Stimulated activated naive B cell treated with anti-CD40 and anti-IgM and Interleukin-4, amounts not matched to agents 10 μg/mL and 1 μg/mL and 100 μg/mL, for 72 hours (primary cell): ENCODE data around the gene PRMT2.
"Not testable (repeated sequence)": the region's sequence is repeated elsewhere in the genome, so short reads cannot be mapped to it uniquely, and the experiment has no call there.

ENCODE experiments used
- ATAC-seq, 2 donors: fragments of 150-1000 bp; cut with Tn5 transposase; replicated peaks; 2 replicates each; pipeline ENCODE4 v1.10.0; 2021; ENCODE audit warnings: moderate library complexity in 1 of 2
- DNase-seq: peaks from one replicate; pipeline ENCODE4 v3.0.0; 2021
- H3K27ac Mint-ChIP-seq: one replicate; pipeline ENCODE4 v1.8.0; 2022; ENCODE audit warnings: mild to moderate bottlenecking, mixed read lengths
- H3K27me3 Mint-ChIP-seq, 2 donors: one replicate each; pipeline ENCODE4 v1.8.0; 2022; ENCODE audit warnings: mixed read lengths in 2 of 2
- H3K36me3 Mint-ChIP-seq, 2 donors: one replicate each; pipeline ENCODE4 v1.8.0; 2022; ENCODE audit warnings: mixed read lengths in 2 of 2, mild to moderate bottlenecking in 1 of 2
- H3K4me1 Mint-ChIP-seq, 2 donors: one replicate each; pipeline ENCODE4 v1.8.0; 2022; ENCODE audit warnings: mixed read lengths in 2 of 2, mild to moderate bottlenecking in 1 of 2
- H3K4me3 Mint-ChIP-seq, 2 donors: one replicate each; pipeline ENCODE4 v1.8.0; 2022; ENCODE audit warnings: mild to moderate bottlenecking in 2 of 2, mixed read lengths in 2 of 2, moderate library complexity in 1 of 2
- H3K9me3 Mint-ChIP-seq, 2 donors: one replicate each; pipeline ENCODE4 v1.8.0; 2022; ENCODE audit warnings: mixed read lengths in 2 of 2, mild to moderate bottlenecking in 1 of 2

Gene PRMT2

DNA sequence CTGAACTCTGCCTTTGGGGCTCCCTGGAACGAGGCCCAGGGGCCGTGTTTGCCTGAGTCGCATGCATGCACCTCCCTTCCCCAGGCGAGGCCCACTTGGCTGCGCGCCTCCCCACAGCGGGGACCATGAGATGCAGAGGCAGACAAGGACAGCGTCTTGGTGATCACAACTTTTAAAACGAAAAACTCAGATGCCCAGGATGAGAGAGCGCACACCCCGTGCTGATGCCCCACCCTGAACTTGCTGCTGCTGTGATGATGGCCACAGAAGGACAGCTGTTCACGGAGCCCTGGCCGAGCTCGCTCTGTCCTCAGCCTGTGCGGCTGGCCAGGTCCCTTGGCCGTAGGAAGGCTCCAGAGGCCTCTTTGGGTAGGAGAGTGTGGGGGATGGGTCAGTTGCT lies 11.4 kb upstream of the PRMT2 start:
- Mint-ChIP-seq H3K27ac (no peak overlapping the region), H3K4me3 (no peak overlapping the region), H3K4me1 (peaks cover 5 to 16% of the 10 kb centered on the region in 2 donors), H3K9me3 (peaks cover 10 to 11% of the 10 kb centered on the region in 2 donors), H3K36me3 (peaks cover 4 to 6% of the 10 kb centered on the region in 2 donors), H3K27me3 (peaks cover 9 to 15% of the 10 kb centered on the region in 2 donors)
- ATAC-seq (no peak), DNase-seq (no peak)

DNA sequence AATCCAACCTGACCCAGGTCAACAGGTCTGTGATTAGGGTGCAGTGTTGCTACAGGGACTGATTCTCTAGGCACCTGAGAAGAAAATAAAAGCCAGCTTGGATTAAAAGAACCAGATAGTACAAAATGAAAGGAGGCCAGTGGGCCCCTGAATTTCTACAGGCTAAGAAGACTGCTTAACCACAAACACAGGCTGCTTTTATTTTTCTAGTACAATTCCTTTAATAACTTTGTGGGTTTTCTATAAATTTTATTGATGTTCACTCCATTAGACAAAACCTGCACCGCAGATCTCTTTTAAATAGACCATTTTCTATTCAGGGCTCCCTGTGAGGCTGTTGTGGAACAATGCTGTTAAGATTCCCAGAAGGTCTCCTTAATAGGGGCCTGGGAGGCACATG lies 9.7 kb upstream of the PRMT2 start:
- peaks cover 6 to 15% of the 10 kb centered on the region in 2 donors for H3K27me3 Mint-ChIP-seq
- peaks cover 10 to 11% of the 10 kb centered on the region in 2 donors for H3K9me3 Mint-ChIP-seq
- H3K4me1 Mint-ChIP-seq: peaks cover 5 to 16% of the 10 kb centered on the region in 2 donors
- H3K27ac Mint-ChIP-seq: no peak overlapping the region
- no peak for DNase-seq
- no peak overlapping the region for H3K4me3 Mint-ChIP-seq
- peaks cover 4 to 6% of the 10 kb centered on the region in 2 donors for H3K36me3 Mint-ChIP-seq
- no peak for ATAC-seq

DNA sequence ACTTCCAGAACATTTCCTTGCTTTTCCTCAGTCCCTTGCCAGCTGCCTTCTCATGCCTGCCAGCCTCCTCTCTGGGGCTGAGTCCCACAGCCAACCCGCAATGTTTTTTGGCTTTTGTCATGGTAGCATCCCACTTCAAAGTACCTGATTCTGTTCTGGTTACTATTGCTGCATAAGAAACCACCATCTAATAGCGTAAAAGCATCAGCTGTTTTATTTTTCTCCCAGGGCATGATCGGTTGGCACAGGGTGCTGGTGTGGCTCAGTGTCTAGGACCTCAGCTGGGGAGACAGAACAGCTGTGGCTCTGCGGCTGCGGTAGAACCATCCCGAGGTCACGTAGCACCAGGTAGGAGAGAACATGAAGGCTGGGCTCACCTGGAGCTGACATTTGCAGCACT lies 8.9 kb upstream of the PRMT2 start:
- Mint-ChIP-seq H3K9me3 (peaks cover 10 to 11% of the 10 kb centered on the region in 2 donors), H3K4me1 (peaks cover 5 to 14% of the 10 kb centered on the region in 2 donors), H3K36me3 (peaks cover 4 to 6% of the 10 kb centered on the region in 2 donors), H3K27ac (no peak overlapping the region), H3K27me3 (peaks cover 14 to 23% of the 10 kb centered on the region in 2 donors), H3K4me3 (no peak overlapping the region)
- DNase-seq (no peak), ATAC-seq (no peak)

DNA sequence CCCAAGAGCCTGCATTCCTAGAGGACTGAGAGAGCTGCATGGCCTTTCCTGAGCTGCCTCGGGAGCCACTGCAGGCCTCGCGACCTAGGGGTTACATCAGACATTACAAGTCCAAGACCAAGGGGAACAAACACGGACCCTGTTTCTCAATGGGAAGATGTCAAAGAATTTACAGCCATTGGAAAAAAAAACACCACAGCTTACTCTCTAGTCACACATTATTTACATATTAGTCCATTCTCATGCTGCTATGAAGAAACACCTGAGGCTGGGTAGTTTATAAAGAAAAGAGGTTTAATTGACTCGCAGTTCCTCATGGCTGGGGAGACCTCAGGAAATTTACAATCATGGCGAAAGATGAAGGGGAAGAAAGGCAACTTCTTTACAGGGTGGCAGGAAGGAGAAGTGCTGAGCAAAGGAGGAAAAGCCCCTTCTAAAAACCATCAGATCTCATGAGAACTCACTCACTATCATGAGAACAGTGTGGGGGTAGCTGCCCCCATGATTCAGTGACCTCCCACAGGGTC lies 8.4 kb upstream of the PRMT2 start:
- ATAC-seq (peak in 1 of 2 donors; percentile 7), DNase-seq (no peak)
- H3K27me3 Mint-ChIP-seq: peaks cover 16 to 24% of the 10 kb centered on the region in 2 donors
- peaks cover 5 to 9% of the 10 kb centered on the region in 2 donors for H3K4me1 Mint-ChIP-seq
- H3K27ac Mint-ChIP-seq: no peak overlapping the region
- H3K4me3 Mint-ChIP-seq: no peak overlapping the region
- H3K36me3 Mint-ChIP-seq: peaks cover 4 to 6% of the 10 kb centered on the region in 2 donors
- H3K9me3 Mint-ChIP-seq: peaks cover 10 to 11% of the 10 kb centered on the region in 2 donors

DNA sequence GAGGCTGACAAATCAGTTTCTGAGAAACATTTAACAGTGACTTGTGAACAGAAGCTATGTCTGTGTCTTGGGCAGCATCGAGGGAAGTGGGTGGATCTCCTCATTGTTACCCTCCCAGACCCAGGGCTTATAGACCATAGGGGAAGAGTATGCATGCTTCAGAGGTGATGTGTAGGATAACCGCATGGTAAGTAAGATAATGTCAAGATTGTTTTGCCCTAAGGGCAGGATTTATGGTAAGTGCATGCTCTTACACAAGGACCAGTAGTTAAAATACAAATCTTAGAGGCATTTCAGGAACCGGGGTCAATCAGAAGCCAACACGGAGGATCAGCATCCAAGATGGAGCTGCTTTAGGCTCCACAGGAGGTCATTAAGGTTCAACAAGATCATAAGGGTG lies 7.7 kb upstream of the PRMT2 start:
- H3K9me3 Mint-ChIP-seq: peaks cover 10 to 11% of the 10 kb centered on the region in 2 donors
- peaks cover 4 to 6% of the 10 kb centered on the region in 2 donors for H3K36me3 Mint-ChIP-seq
- H3K4me1 Mint-ChIP-seq: peaks cover under 1 to 2% of the 10 kb centered on the region in 2 donors
- ATAC-seq (no peak), DNase-seq (no peak)
- peaks cover 16 to 24% of the 10 kb centered on the region in 2 donors for H3K27me3 Mint-ChIP-seq
- H3K4me3 Mint-ChIP-seq: no peak overlapping the region
- no peak overlapping the region for H3K27ac Mint-ChIP-seq

DNA sequence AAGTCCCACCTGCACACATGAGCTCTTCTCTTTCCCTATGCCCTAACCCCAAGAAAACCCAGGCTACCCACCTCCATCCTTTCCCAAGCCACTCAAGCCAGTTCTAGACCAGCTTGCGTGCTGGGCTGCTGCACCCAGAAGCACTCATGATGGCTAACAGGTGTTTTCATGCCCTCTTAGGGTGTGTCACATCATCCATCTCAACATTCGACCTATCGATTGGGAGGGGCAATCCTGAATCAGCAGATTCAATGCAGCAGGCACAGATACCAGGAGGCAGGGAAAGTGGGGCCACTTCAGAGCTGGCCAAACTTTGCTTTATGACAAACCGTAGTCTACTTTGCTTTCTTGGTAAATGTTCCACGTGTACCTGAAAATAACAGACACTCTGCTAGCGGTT lies 6.6 kb upstream of the PRMT2 start:
- ATAC-seq (no peak), DNase-seq (no peak)
- H3K27me3 Mint-ChIP-seq: peaks cover 16 to 24% of the 10 kb centered on the region in 2 donors
- no peaks in the 10 kb centered on the region for H3K4me1 Mint-ChIP-seq
- peaks cover 10 to 11% of the 10 kb centered on the region in 2 donors for H3K9me3 Mint-ChIP-seq
- no peak overlapping the region for H3K27ac Mint-ChIP-seq
- H3K36me3 Mint-ChIP-seq: peaks cover 4 to 6% of the 10 kb centered on the region in 2 donors
- no peak overlapping the region for H3K4me3 Mint-ChIP-seq

DNA sequence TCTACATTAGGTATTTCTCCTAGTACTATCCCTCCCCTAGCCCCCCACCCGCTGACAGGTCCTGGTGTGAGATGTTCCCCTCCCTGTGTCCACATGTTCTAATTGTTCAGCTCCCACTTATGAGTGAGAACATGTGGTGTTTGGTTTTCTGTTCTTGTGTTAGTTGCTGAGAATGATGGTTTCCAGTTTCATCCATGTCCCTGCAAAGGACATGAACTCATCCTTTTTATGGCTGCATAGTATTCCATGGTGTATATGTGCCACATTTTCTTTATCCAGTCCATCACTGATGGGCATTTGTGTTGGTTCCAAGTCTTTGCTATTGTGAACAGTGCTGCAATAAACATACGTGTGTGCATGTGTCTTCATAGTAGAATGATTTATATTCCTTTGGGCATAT lies 4.6 kb upstream of the PRMT2 start:
- H3K36me3 Mint-ChIP-seq, DNase-seq, ATAC-seq, H3K4me3 Mint-ChIP-seq, H3K27ac Mint-ChIP-seq: not testable (repeated sequence)
- peaks cover 7 to 10% of the 10 kb centered on the region in 2 donors for H3K9me3 Mint-ChIP-seq
- peaks cover 3 to 12% of the 10 kb centered on the region in 2 donors for H3K4me1 Mint-ChIP-seq
- peaks cover 16 to 24% of the 10 kb centered on the region in 2 donors for H3K27me3 Mint-ChIP-seq

DNA sequence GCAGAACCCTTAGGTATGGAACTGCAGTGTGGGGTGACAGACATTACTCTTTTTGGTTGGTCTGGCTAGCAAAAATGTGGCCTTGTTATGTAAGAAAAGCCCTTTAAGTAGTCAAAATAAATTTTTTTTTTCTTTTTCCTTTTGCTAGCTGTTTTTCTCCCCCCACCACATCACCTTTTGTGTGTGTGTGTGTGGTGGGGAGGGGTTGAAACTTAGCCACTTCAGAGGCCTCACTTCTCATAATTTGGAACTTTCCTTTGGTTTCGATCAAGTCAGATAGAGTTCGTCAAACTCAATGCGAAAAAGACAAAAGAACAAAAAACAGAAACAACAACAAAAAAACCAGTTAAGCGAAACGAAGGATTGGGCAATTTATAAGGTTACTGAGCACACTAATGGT lies 1.9 kb upstream of the PRMT2 start:
- Mint-ChIP-seq H3K9me3 (peaks cover 0 to 2% of the 10 kb centered on the region in 2 donors), H3K4me1 (peaks cover 18 to 34% of the 10 kb centered on the region in 2 donors), H3K27ac (no peak overlapping the region), H3K27me3 (peaks cover 16 to 20% of the 10 kb centered on the region in 2 donors), H3K4me3 (no peak overlapping the region), H3K36me3 (peaks cover 0 to 9% of the 10 kb centered on the region in 2 donors)
- no peak for DNase-seq
- no peak for ATAC-seq

DNA sequence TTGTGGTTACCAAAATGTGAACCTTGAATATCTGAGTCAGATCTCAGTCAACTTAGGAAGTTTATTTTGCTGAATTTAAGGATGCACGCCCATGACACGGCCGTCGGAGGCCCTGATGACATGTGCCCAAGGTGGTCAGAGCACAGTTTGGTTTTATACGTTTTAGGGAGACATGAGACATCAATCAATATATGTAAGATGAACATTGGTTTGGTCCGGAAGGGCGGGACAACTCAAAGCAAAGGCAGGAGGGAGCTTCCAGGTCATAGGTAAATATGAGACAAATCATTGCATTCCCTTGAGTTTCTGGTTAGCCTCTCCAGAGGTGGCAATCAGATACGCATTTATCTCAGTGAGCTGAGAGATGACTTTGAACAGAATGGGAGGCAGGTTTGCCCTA lies 1.0 kb upstream of the PRMT2 start:
- Mint-ChIP-seq H3K36me3 (peaks cover 0 to 9% of the 10 kb centered on the region in 2 donors), H3K27ac (peak overlapping the region; percentile 95), H3K9me3 (peaks cover 0 to 2% of the 10 kb centered on the region in 2 donors), H3K4me1 (peaks cover 19 to 42% of the 10 kb centered on the region in 2 donors), H3K27me3 (peaks cover 15 to 16% of the 10 kb centered on the region in 2 donors), H3K4me3 (peak overlapping the region; percentile 94 to 98)
- no peak for DNase-seq
- no peak for ATAC-seq

DNA sequence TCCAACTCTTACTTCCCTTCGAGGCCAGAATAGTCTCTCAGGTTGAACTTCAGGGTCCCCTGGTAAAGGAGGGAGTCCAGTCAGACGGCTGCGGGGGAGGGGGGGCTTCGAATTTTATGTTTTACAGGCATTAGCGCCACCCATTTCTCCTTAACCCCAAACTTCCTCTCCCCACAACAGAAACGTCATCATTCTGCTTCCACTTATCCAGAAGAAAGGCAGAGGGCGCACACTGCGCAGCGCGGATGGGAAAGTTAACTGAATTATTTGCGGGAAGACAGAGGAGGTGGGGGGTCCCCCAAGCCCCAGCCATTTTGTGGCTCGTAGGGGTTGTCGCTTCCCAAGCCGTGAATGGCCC lies 529 bp upstream of the PRMT2 start:
- Mint-ChIP-seq H3K4me1 (peaks cover 22 to 47% of the 10 kb centered on the region in 2 donors), H3K27me3 (peaks cover 15 to 16% of the 10 kb centered on the region in 2 donors), H3K36me3 (peaks cover 5 to 15% of the 10 kb centered on the region in 2 donors), H3K27ac (peak overlapping the region; percentile 95), H3K4me3 (peak overlapping the region; percentile 94 to 98), H3K9me3 (peaks cover 0 to 2% of the 10 kb centered on the region in 2 donors)
- no peak for DNase-seq
- peak; percentile 61 to 64 for ATAC-seq

DNA sequence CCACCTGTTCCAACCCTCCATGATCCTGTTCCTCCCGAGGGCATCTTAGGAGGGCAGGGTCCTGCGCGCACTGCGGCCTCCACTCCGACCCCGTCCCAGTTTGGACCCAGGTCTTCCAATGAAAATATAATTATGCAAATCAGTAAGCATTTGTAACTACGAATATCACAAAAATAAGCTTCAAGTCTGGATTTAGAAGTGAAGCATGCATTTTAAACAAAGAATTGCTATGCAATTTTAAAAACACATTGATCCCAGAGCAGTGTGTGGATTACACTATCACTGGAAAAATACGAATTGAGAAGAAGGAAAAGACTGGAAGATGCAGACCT lies 673 bp downstream of the PRMT2 start:
- H3K36me3 Mint-ChIP-seq: peaks cover 14 to 27% of the 10 kb centered on the region in 2 donors
- no peak for DNase-seq

DNA sequence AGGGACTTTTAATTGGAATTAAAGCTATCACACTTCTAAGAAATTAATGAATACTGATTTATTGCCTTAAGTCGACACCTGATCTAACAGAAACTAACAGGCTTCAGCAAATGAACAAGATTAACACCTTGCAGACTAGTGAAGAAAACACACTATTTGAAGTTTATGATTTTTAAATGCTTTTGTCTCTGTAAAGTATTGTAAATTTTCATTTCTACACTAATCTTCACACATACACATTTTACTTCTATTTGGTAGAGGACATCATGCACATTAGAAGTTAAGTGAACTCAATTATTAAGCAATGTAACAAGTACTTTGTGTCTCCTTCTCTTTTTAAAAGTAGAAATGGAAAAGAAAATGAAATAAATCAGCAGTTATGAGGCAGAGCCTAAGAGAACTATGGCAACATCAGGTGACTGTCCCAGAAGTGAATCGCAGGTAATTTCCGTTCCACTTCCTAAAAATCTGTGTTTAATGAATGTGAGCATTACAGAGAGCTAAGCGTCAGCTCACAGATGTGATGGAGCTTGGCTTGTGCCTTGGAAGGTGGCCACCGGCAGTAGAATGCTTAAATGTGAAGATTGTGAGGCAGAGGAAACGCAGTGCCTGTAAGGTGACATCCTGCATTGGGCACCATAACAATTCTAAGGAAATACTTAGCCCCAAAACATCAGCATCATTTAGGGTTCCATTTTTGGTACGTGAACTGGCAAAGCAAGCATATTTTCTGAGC lies 1.2 kb downstream of the PRMT2 start:
- DNase-seq: no peak
- Mint-ChIP-seq H3K27me3 (peaks cover 0 to under 1% of the 10 kb centered on the region in 2 donors), H3K9me3 (peaks cover 0 to 2% of the 10 kb centered on the region in 2 donors), H3K36me3 (peaks cover 20 to 32% of the 10 kb centered on the region in 2 donors), H3K4me3 (peak overlapping the region; percentile 94 to 98), H3K4me1 (peaks cover 26 to 65% of the 10 kb centered on the region in 2 donors), H3K27ac (peak overlapping the region; percentile 37)
- ATAC-seq: no peak

More for the DNA sequence above, 673 bp downstream of the PRMT2 start:
- peaks cover 6% of the 10 kb centered on the region in 2 donors for H3K27me3 Mint-ChIP-seq
- H3K27ac Mint-ChIP-seq: peak overlapping the region; percentile 95
- peak overlapping the region; percentile 94 to 98 for H3K4me3 Mint-ChIP-seq
- peaks cover 0 to 2% of the 10 kb centered on the region in 2 donors for H3K9me3 Mint-ChIP-seq
- ATAC-seq: no peak
- H3K4me1 Mint-ChIP-seq: peaks cover 24 to 59% of the 10 kb centered on the region in 2 donors

DNA sequence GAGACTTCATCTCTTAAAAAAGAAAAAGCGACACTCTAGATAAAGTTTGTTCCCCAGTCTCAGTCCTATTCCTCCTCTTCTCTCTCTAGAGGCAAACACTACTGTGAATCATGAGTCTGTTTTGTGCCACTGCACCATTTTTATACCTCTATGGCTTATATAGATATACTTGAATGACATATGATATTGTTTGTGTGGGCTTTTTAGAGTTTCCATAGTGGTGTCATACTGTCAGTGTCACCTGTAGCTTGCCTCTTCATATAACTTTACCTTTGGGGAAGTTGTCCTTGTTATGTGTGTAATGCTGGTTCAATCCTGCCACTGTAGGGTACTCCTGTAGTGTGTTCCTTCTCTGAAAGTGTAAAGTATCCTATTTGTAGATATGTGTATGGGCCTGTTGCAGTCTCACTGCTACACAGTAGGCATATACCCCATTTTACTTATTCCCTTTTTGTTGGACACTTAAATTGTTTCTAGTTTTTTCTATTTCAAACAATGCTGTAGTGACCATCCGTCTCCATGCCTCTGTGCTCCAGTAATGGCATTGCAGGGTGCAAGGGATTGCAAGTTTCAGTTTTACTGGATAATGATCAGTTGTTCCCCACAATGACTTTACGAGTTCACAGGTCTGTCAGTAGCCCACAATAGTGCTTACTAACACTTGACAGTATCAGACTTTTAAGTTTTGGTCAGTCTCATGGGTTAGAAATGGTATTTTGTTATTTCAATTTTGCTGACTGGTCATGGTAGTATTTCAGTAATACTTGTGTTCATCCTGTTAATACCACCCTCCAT lies 2.7 kb downstream of the PRMT2 start:
- DNase-seq (no peak), ATAC-seq (no peak)
- H3K36me3 Mint-ChIP-seq: peaks cover 22 to 35% of the 10 kb centered on the region in 2 donors
- peak overlapping the region; percentile 43 for H3K27ac Mint-ChIP-seq
- H3K4me1 Mint-ChIP-seq: peaks cover 27 to 67% of the 10 kb centered on the region in 2 donors
- no peaks in the 10 kb centered on the region for H3K27me3 Mint-ChIP-seq
- H3K9me3 Mint-ChIP-seq: peaks cover 0 to 2% of the 10 kb centered on the region in 2 donors
- peak overlapping the region in 1 of 2 donors; percentile 29 for H3K4me3 Mint-ChIP-seq
